Renal cortical epithelial cell (primary cell): ENCODE results near the gene DDB1. TPM values are rescaled to one million over a fixed set of nuclear protein-coding genes. Genes with fewer than 3 reads are reported as not detected.
A peak's percentile ranks its signal among the peaks of the same experiment; 100 is the strongest.

Source experiments
- DNase-seq: peaks from one replicate; pipeline ENCODE4 v3.0.0-alpha.2; 2011; ENCODE audit warnings: low read depth
- total RNA-seq: library from RNA; depleted of rRNA; stranded (reverse); fragments of >200 nt; gene quantifications from 2 replicates; pipeline ENCODE4 v1.2.3, GENCODE V29; 2014

Gene DDB1
- total RNA-seq, result 281 and 392 TPM in 2 replicates

- peak; percentile 72 for DNase-seq
These were observed at the start of gene DDB1, which contains the start of gene TKFC for GRCh38 chr11:61332797-61333549. Gene DDB1, minus strand, starts transcription at chr11:61333105. Its CDS starts 137 bp downstream, at chr11:61332968. Gene TKFC, plus strand, starts transcription at chr11:61333228. Its CDS starts 1,501 bp downstream, at chr11:61334729.

- no peak for DNase-seq
These were observed 48.0 kb upstream of the DDB1 start for GRCh38 chr11:61380884-61381283.

GRCh38 chr11:61378713-61379313, 45.9 kb upstream of the DDB1 start:
- DNase-seq, result peak; percentile 93

GRCh38 chr11:61377461-61378160, 44.7 kb upstream of the DDB1 start:
- no peak for DNase-seq

- no peak for DNase-seq
These were observed 42.8 kb upstream of the DDB1 start for GRCh38 chr11:61375761-61376108.

GRCh38 chr11:61372659-61373420, 39.9 kb upstream of the DDB1 start:
- no peak for DNase-seq

- no peak for DNase-seq
These were observed 37.6 kb upstream of the DDB1 start for GRCh38 chr11:61370349-61371005.

- DNase-seq, result peak; percentile 34
These were observed 36.8 kb upstream of the DDB1 start for GRCh38 chr11:61369372-61370348.

- no peak for DNase-seq
These were observed 35.7 kb upstream of the DDB1 start for GRCh38 chr11:61368646-61369045.

- no peak for DNase-seq
These were observed 34.5 kb upstream of the DDB1 start for GRCh38 chr11:61367406-61367805.

- DNase-seq, result no peak
These were observed 31.2 kb upstream of the DDB1 start for GRCh38 chr11:61364012-61364675.

GRCh38 chr11:61362542-61362875, 29.6 kb upstream of the DDB1 start:
- DNase-seq, result peak; percentile 49

GRCh38 chr11:61361741-61362541, 29.0 kb upstream of the DDB1 start, which contains the start of the genes CYB561A3 and TMEM138:
Gene CYB561A3, minus strand, starts transcription at chr11:61361882. Its CDS starts 5,169 bp downstream, at chr11:61356713.
Gene TMEM138, plus strand, starts transcription at chr11:61362374. Its CDS starts 2,017 bp downstream, at chr11:61364391.
- DNase-seq, result peak; percentile 88

- no peak for DNase-seq
These were observed 28.4 kb upstream of the DDB1 start for GRCh38 chr11:61361237-61361740.

GRCh38 chr11:61359516-61359915, 26.6 kb upstream of the DDB1 start:
- DNase-seq, result no peak

GRCh38 chr11:61358566-61358965, 25.7 kb upstream of the DDB1 start:
- DNase-seq, result no peak

GRCh38 chr11:61357894-61358239, 25.0 kb upstream of the DDB1 start:
- no peak for DNase-seq

GRCh38 chr11:61357233-61357893, 24.5 kb upstream of the DDB1 start:
- DNase-seq, result no peak
